Measurements from ENCODE around the gene SNUPN. TPM values are rescaled to one million over a fixed set of nuclear protein-coding genes. Genes with fewer than 3 reads are reported as not detected.

The SNUPN gene
- total RNA-seq, 2 experiments from 2014 or later, result 44.4 to 71.1 TPM

- no peak for DNase-seq (ENCODE audit: low spot score)
- Histone ChIP-seq H3K4me1 (ENCODE audit: insufficient read depth, low read length, poor library complexity, severe bottlenecking) (no peaks in the 10 kb centered on the region), H3K36me3 (ENCODE audit: insufficient read depth, low read length) (peaks cover 85% of the 10 kb centered on the region), H3K27ac (ENCODE audit: low read depth, low read length, poor library complexity, severe bottlenecking) (no peak overlapping the region), H2AFZ (ENCODE audit: low read length) (no peak overlapping the region), H3K4me3 (ENCODE audit: low read depth, low read length, poor library complexity, severe bottlenecking) (no peak overlapping the region), H3K4me2 (ENCODE audit: low read length) (no peak overlapping the region), H3K9me3 (ENCODE audit: low read length) (no peaks in the 10 kb centered on the region), H3K9me2 (ENCODE audit: insufficient read depth, low read length) (no peaks in the 10 kb centered on the region), H3K79me2 (ENCODE audit: insufficient read depth, low read depth, low read length) (no peaks in the 10 kb centered on the region), H4K20me1 (ENCODE audit: insufficient read depth, low read length) (no peaks in the 10 kb centered on the region)
- ChIA-PET CTCF (ENCODE audit: unreplicated experiment) (no interaction called here), POLR2A (no interaction called here)
- TF ChIP-seq EZH2phosphoT487 (IDR thresholded peaks at IDR 0.05; ENCODE audit: borderline replicate concordance, low read depth, low read length) (no peak), CTCF (conservative IDR thresholded peaks at IDR 0.05; ENCODE audit: low read length) (no peak)
- no TSS peak for BruUV-seq (replicated peaks)
- intact Hi-C loops (cut with micrococcal nuclease; ENCODE audit: unreplicated experiment), result no loop called here
Observed at GRCh38 chr15:75606026-75606425, 19.5 kb downstream of the SNUPN start.

GRCh38 chr15:75599401-75599800 lies 26.1 kb downstream of the SNUPN start:
- POLR2A ChIA-PET, result no interaction called here
- no peak for DNase-seq (ENCODE audit: low spot score)
- intact Hi-C loops (cut with micrococcal nuclease; ENCODE audit: unreplicated experiment), result no loop called here
- no peaks in the 10 kb centered on the region for H3K9me3 ChIP-seq (ENCODE audit: low read length)
- no peak overlapping the region for H3K4me3 ChIP-seq (ENCODE audit: low read depth, low read length, poor library complexity, severe bottlenecking)
- H4K20me1 ChIP-seq (ENCODE audit: insufficient read depth, low read length), result no peaks in the 10 kb centered on the region
- H3K9me2 ChIP-seq (ENCODE audit: insufficient read depth, low read length), result no peaks in the 10 kb centered on the region
- H3K36me3 ChIP-seq (ENCODE audit: insufficient read depth, low read length), result peaks cover 87% of the 10 kb centered on the region
- CTCF ChIA-PET (ENCODE audit: unreplicated experiment), result no interaction called here
- no TSS peak for BruUV-seq (replicated peaks)
- H3K79me2 ChIP-seq (ENCODE audit: insufficient read depth, low read depth, low read length), result no peaks in the 10 kb centered on the region
- no peaks in the 10 kb centered on the region for H3K4me1 ChIP-seq (ENCODE audit: insufficient read depth, low read length, poor library complexity, severe bottlenecking)
- no peak overlapping the region for H3K27ac ChIP-seq (ENCODE audit: low read depth, low read length, poor library complexity, severe bottlenecking)
- no peak for TF ChIP-seq CTCF (conservative IDR thresholded peaks at IDR 0.05; ENCODE audit: low read length)
- TF ChIP-seq EZH2phosphoT487 (IDR thresholded peaks at IDR 0.05; ENCODE audit: borderline replicate concordance, low read depth, low read length), result no peak
- H2AFZ ChIP-seq (ENCODE audit: low read length), result no peak overlapping the region
- no peak overlapping the region for H3K4me2 ChIP-seq (ENCODE audit: low read length)

GRCh38 chr15:75598361-75598760 lies 27.2 kb downstream of the SNUPN start:
- Histone ChIP-seq H3K4me2 (ENCODE audit: low read length) (no peak overlapping the region), H3K9me2 (ENCODE audit: insufficient read depth, low read length) (no peaks in the 10 kb centered on the region), H3K4me3 (ENCODE audit: low read depth, low read length, poor library complexity, severe bottlenecking) (no peak overlapping the region), H3K36me3 (ENCODE audit: insufficient read depth, low read length) (peaks cover 86% of the 10 kb centered on the region), H3K4me1 (ENCODE audit: insufficient read depth, low read length, poor library complexity, severe bottlenecking) (no peaks in the 10 kb centered on the region), H2AFZ (ENCODE audit: low read length) (no peak overlapping the region), H3K79me2 (ENCODE audit: insufficient read depth, low read depth, low read length) (no peaks in the 10 kb centered on the region), H4K20me1 (ENCODE audit: insufficient read depth, low read length) (no peaks in the 10 kb centered on the region), H3K27ac (ENCODE audit: low read depth, low read length, poor library complexity, severe bottlenecking) (no peak overlapping the region), H3K9me3 (ENCODE audit: low read length) (no peaks in the 10 kb centered on the region)
- ChIA-PET POLR2A (no interaction called here), CTCF (ENCODE audit: unreplicated experiment) (no interaction called here)
- no TSS peak for BruUV-seq (replicated peaks)
- TF ChIP-seq EZH2phosphoT487 (IDR thresholded peaks at IDR 0.05; ENCODE audit: borderline replicate concordance, low read depth, low read length), result no peak
- TF ChIP-seq CTCF (conservative IDR thresholded peaks at IDR 0.05; ENCODE audit: low read length), result no peak
- DNase-seq (ENCODE audit: low spot score), result no peak
- intact Hi-C loops (cut with micrococcal nuclease; ENCODE audit: unreplicated experiment), result no loop called here
